Fibroblast of peridontal ligament (primary cell): ENCODE data around the gene NFKB2.
A peak's percentile ranks its signal among the peaks of the same experiment; 100 is the strongest.

Experiments
- DNase-seq: peaks from one replicate; pipeline ENCODE4 v3.0.0-alpha.2; 2010; ENCODE audit errors: extremely low read depth

The NFKB2 gene

DNA sequence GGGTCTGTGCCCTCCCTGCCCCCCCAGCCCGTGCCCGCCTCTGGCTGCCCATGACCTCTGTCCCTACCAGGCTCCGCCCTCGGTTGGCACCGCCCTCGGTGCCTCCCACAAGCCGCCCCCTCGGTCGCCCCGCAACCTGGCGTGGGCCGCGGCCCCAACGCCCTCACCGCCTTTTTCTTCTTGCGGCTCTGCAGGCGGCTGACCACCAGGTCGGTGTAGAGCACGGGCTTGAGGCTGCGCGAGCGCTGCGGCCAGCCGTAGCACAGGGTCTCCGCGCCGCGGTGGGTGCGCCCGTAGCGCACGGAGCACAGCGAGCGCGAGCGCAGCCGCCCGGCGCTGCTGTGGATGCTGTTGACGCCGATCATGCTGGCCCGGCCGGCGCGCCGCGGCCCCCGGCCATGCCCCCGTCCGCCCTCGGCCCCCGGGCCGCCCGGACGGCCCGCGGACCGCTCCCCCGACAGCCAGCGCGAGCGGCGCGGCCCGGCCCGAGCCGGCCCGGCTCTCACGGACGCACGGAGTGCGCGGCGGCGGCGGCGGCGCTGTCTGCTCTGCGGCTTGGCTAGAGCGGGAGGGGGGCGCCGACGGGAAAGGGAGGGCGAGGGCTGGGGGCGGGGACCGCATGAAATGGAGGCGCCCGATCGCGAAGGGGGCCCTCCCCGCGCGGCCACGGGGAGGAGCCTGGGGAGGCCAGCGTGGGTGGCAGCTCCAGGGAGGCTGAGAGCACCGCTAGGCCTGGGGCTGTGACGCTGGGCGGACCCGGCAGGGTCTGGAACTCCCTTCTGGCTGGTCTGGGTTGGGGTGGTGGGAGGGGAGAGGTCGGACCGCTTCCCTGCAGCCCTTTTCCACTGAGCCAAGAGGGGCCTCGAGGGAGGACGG lies 13.5 kb downstream of the NFKB2 start:
- no peak for DNase-seq

DNA sequence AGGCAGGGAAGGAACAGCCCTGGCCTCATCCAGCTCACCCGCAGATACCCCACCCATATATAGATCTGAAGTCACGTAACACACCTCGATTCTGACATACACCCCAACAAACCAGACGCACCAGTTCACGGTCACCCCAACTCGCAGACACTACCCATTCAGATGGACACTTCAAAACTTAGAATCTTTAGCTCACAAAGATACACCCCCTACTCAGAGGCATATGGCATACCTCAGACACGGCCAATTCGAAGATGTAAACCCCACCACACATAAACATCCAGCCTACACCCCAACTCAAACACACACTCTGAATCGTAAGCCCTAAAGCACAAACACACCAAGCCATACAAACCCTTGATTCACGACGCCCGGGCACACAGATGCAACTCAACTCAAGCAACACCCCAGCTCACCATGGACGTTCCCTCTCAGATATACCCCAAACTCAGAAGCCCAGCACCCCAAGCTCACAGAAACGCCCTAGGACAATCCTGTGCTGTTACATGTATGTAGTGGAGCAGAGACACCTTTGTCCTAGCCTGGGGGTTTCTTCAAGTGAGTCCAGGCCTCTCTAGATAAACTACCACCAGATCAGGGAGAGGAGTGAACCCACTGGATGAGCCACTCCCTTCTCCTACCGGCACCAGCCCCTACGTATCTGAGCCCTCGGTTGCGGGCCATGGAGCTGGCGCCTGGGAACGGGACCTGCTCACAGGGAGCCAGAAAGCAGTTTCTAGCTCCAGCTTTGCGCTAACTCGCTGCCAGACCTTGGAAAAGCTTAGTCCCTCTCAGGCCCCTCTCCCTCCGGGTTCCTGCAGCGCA lies 14.3 kb downstream of the NFKB2 start:
- DNase-seq, result no peak

DNA sequence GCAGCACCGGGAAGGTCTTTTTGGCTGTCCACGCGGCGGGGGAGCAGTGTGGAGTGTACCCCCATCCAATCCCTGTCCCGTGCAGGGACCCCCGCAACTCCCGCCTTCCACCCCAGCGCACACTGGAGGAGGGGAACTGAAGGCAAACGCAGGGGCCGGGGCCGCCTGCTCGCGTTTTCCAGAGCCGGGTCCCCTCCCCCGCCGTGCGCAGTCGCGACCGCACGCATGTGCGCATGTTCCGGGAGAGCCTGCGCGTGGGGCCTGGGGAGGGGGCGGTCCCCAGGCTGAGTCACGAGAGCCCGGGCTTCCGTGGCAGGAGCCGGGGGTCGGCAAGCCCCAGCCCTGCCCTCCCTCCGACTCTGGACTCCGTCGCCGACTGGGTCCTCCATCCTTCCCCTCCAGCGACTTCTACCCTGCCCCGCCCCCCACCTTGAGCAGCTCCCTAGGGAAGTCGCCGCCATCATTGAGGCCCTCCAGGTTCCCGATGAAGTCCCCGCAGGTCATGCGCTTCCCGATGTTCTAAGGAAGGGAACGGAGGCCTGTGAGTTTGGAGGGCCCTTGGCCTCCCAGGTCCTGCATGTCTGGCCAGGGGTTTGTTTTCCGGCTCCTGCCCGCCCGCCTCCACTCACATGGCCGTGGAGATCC lies 15.0 kb downstream of the NFKB2 start:
- DNase-seq, result no peak

DNA sequence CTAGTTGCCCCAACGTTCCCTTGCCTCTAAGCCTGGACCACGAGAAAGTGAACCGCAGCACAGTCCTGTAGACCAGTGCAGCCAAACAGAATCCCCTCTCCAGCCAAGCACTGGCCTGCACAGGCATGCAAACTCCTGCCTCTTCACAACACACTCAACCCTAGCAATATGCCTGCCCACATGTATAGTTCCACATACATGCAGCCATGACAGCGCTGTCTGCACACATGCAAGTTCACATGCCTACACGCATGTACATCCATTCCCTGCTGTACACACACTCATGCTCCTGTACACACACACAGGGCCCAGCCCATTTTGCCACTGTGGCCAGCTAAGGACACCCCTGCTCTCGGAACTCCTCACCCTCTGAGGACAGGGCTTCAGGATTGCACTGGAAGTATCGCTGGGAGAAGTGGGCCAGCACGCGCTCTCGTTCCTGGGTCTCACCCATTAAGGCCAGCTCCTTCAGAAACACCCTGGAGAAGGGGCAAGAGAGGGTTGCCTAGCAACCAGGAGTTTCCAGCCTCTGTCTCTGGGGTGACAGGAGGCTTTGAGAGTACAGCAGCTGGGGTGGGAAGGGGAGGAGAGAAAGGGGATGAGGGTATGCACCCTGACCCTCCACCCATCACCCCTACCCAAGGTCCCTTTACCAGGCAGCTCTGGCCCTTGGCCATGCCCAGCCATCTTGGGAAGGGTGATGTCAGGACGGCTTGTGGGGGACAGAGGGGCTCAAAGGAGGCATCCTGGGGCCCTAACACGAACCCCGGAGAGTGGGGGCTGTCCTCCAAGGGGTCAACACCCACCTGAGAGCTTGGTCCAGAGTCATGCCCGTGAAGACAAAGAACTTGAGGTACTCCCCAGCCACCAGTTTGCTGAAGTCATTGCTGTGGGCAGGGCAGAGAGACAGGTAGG lies 16.1 kb downstream of the NFKB2 start:
- no peak for DNase-seq

DNA sequence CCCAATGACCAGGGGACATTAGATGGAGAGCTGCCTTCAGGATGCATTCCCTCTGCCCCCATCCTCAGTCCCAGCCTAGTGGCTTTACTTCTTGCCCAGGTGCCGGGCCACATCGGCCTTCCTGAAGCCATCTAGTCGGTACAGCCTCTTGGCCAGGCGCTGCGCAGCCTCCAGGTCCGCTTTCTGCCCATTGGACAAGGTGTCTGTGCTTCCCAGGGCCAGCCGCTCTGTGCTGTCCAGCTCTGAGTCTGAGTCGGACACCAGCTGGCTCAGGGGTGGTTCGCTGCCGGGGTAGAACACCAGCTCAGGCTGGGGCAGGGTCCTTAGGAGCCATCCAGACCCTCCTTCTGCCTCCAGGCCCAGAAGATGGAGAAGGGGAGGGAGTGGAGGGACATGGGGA lies 16.8 kb downstream of the NFKB2 start:
- DNase-seq, result no peak

DNA sequence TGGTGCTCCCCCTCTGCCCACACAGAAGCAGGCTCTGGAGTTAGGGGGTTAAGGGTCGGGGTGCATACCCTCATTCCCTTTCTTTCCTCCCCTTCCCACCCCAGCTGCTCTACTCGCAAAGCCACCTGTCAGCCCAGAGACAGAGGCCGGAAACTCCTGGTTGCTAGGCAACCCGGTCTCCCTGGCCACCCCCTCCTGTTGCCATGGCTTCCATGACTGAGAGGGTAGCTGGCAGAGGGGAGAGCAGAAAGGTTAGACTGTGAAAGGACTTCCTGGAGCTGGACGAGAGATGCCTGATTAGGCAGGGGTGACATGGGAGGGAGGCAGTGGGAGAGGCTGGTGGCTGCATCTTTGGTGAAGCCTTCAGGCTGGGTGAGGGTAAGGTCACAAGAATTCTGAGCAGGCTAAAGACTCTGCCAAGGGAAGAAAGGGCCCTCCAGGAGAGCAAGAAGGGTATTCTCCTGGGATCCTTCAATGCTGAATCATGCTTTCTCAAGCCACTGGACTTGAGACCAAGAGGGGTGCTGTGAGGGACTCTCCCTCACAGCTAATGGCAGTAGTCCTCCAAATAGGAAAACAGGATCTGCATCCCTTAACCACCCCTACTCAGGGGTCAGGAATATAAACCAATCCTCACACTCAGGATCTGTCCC lies 17.7 kb downstream of the NFKB2 start:
- no peak for DNase-seq

DNA sequence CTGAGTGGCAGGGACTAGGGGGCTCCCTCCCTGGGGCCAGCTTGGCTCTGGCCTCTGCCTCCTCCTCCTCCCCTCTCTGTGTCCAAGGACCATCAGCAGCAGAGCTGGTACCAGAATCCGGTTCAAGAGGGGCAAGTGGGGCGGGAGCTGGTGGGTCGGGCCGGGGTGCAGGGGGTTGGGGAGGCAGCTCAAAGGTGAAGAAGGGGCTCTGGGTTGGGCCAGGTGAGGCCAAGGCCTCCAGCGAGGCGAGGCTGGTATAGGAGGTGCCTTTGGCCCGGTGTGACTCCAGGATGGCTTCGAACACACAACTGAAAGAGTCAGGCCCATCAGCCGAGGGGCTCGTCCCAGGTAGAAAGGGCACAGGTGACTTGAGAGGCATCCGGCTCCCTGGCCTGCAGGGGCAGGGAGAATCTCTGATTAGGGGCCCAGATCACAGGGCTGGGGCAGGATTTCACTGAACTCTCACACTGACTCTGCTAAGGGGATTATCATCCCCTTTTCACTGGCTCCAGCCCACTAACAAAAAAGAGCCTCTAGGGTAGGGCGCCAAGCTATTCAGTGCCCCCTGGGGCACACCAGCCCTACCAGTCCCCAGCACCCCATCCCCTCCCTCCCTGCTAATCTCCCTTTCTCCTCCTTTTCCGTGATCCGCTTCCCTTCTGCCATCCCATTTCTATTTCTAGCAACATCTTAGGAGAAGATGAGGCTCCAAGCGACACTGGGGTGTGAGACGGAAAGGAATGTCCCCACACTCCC lies 18.5 kb downstream of the NFKB2 start:
- no peak for DNase-seq

DNA sequence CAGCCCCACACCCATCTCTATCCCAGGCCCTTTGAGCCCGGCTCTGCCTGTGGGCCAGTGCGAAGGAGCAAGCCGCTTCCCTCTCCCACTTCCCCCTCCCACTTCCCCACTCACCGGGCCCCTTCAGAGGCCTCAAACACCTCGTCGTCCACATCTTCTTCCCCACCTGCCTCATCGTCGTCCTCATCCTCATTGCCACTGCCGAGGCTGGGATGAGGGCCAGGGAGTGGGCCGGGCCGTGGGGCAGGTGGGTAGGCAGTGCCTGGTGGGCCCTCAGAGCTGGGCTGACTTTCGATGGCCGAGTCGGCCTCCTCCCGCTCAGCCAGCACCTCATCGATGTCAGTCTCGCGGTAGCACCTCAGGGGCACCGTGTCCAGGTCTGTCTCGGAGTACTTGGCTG lies 19.2 kb downstream of the NFKB2 start:
- DNase-seq, result no peak

DNA sequence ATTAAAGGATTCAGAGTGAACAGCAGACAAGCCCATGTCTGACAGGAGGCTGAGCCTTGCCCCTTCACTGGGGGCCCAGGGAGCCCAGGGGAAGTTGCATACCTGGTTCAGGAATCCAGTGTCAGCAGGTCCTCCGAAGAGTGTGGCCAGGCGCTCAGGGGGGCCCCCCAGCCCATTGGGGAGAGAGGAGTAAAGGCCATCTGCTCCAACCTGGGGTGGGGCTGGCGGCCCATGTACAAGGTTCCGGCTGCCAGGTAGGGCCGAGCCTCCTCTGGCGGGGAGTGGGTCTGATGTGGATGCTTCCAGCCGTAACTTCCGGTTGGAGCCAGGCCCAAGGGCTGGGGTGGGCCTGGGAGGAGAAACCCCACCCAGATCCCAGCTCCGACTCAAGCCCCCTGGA lies 20.8 kb downstream of the NFKB2 start:
- no peak for DNase-seq

DNA sequence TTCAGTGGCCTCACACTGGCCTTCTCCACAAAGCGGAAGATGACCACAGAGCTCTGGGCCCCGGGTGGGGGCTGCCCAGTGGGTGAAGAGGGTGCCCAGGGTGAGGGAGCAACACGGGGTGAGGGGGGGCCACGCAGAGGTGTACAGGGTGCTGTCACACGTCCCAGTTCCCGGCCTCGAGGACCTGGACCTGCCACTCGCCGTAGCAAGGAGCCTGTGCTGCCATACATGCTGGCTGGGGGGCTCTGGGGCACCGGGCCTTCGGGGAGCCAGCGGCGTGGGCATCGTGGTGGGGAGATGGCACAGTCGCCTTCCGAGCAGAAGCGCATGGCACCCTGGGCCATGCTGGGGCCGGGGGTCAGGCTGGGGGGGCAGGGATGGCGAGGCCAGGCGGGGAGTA lies 21.2 kb downstream of the NFKB2 start:
- DNase-seq, result no peak

DNA sequence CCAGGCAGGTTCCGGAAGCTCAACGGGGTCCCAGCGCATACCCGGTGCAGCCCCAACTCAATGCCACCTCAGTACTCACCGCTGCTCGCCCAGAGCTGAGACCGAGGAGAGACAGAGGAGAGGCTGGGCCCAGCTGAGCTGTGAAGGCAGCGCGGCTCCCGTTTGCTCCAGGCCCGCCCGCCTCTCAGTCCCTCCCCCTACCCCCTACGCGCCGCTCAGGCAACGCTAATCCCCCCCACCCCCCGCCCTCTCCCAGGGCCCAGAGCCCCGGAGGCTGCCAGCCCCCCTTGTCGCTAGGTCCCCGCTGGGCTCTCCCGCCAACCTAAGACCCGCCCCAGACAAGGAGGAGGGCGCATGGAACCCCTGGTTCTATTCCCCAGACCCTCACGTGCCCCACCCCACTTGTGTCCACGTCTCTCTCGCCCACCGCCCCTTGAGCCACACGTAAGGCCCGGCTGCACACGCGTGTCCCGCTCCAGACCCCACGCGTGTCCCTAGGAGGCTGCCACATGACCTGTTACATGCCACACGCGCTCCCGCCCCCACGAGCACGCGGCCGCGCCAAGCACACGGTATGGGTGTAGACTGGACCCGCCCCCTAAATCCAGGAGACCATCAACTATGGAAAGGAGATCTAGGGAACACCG lies 23.2 kb downstream of the NFKB2 start, which contains the start of gene PSD:
Gene PSD, minus strand, starts transcription at position 164 of the 647 bp plus-strand sequence. CDS start 1,747 bp downstream, outside the sequence.
- no peak for DNase-seq

DNA sequence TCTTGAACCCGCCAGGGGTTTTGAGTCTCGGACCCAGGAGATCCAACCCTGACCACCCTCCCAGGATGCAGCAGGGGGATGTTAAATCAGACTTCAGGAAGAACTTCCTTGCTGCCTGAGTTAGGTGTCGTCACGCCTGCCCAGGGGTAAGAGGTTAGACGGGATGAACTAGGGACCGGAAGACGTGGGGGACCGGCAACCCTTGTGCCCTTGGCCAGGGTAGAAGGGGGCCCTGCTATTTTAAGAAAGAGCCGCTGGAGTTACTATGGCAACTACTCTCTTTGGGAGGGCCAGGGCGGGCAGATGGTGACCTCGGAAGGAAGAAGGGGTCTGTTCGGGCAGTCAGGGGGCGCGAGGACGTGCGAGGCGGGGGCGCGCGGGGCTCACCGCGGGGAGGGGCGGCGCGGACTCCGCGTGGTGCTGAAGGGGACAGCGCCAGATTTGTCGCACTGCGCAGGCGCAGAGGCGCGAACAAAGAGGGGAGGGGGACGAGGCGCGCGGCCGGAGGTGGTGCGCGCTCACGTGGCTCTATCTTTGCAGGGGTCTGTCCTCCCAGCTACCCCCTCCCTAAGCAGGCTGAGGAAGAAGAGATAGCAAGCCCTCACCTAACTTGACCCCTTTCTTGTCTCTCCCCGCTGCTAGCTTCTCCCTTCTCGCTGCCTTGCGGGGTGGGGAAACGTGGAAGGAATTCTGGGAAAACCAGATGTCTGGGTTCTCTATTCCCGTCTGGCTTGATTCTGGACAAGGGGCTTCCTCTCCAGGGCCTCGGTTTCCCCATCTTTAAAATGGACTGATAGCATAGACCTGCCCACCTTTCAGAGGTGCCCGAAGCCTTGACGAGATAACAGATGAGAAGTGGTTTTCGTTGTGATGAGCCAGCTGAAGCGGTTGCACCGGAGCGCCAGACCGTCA lies 24.0 kb downstream of the NFKB2 start:
- DNase-seq, result no peak

DNA sequence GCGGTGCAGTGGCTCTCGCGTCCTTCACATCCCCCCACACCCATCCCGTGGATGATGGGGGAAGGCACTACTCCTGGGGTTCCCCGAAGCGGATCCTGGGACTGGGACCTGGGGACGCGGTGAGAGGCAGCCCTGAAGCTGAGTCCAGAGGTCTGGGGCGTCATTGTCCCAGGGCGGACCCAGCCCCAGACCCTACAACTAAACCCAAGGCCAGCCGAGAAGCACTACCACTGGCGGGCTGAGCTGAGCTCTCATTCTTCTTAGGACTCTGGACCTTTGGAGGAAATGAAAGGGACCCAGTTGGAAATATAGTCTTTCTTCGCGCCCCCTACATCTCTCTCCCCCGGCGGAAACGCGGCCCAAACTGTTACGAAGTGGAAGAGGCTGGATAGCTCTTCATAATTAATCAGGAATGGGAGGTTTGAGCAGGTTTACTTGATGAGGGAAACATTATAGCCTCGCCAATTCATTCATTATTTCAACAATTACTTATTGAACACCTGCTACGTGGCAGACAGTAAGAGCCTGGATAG lies 24.7 kb downstream of the NFKB2 start:
- no peak for DNase-seq

DNA sequence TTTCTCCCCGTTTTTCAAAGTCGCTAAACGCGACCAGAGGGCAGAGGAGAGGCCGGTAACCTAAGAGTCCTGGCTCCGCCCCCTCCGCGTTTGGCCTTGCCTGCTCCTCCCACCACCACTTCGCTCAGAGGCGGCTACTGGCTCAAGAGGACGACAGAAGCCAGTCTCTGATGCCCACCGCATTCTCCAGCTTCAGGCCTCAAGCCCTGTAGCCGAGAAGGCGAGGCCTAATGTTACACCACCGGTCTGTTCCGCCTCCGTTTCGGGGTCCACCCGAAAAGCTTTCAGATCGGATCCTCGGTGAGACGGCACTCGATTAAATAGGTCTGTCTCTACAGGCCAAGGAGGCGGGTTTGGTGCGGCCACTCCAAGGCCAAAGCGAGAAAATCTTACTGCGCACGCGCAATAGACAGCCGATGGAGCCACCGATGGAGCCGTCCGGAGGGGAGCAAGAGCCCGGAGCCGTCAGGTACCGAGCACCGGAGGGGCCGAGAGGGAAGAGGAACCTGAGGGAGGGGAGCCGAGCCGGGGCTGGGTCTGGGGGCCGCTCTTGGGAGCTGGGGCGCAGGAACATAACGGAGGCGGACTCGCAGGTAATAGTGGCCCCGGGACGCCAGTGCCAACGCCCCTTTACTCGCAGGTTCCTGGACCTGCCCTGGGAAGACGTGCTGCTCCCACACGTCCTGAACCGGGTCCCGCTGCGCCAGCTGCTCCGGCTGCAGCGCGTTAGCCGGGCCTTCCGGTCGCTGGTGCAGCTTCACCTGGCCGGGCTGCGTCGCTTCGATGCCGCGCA lies 25.4 kb downstream of the NFKB2 start, which contains the start of gene FBXL15:
Gene FBXL15, plus strand, starts transcription at position 123 of the 793 bp plus-strand sequence. Its CDS starts 294 bp downstream, at position 417.
- DNase-seq, result peak; percentile 97

DNA sequence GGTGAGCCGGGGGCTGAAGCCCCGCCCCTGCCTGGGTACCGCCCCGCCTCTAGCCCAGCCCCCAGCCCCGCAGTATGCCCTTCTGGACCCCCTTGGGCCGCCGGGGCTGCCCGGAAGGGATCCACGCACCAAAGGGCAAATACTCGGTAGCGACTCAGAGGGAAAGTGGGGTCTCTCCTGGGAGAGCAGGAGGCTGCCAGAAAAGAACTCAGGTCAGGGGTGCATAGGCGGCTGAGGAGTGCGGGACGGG lies 25.9 kb downstream of the NFKB2 start:
- no peak for DNase-seq

DNA sequence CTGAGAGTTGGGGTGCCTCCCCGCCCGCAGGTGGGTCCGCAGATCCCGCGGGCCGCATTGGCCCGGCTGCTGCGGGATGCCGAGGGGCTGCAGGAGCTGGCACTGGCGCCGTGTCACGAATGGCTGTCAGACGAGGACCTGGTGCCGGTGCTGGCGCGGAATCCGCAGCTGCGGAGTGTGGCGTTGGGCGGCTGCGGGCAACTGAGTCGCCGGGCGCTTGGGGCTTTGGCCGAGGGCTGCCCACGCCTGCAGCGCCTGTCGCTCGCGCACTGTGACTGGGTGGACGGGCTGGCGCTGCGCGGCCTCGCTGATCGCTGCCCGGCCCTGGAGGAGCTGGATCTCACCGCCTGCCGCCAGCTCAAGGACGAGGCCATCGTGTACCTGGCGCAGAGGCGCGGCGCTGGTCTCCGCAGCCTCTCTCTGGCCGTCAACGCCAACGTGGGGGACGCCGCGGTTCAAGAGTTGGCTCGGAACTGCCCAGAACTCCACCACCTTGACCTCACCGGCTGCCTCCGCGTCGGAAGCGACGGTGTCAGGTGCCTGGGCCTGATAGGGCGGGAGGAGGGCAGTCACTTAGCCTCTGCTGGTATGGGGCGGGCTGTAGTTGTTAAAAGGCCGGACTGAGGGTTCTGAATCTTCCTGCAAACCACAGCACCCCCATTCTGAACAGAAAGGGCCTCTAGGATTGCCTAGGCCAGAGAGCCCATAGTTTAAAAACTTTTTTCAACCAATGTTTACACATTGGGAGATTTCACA lies 26.4 kb downstream of the NFKB2 start:
- no peak for DNase-seq
